GM12878 (cell line): Measurements from ENCODE around the gene NSMCE1. TPM values are rescaled to one million over a fixed set of nuclear protein-coding genes. Genes with fewer than 3 reads are reported as not detected.
A peak's percentile ranks its signal among the peaks of the same experiment; 100 is the strongest.

ENCODE experiments used
- ATAC-seq: fragments of 200-7000 bp; cut with Tn5 transposase; 3 replicates; pipeline ENCODE4 v1.9.1; 2020; ENCODE audit warnings: mild to moderate bottlenecking, moderate library complexity
- BruUV-seq: library from RNA; stranded (reverse); fragments of 400-500 nt; replicated peaks from 2 replicates; lab custom pipeline; 2021; lab: Mats Ljungman, UMichigan
- CTCF ChIA-PET: fragments of 300-600 bp; sonication (Branson Sonifier 250); formaldehyde crosslinking; extraction: SDS; loops from one replicate; lab custom pipeline; 2021; ENCODE audit warnings: inconsistent platforms; lab: Yijun Ruan, JAX
- POLR2A ChIA-PET: fragments of 350-600 bp; formaldehyde crosslinking; extraction: SDS; loops from one replicate; lab custom pipeline; 2021; ENCODE audit warnings: inconsistent platforms; lab: Charles Lee
- RAD21 ChIA-PET: fragments of 300-600 bp; sonication (Branson Sonifier 250); formaldehyde crosslinking; loops from one replicate; lab custom pipeline; 2023; ENCODE audit warnings: antibody characterized with exemption; ENCODE audit not compliant: unreplicated experiment; lab: Charles Lee
- SMC1A ChIA-PET: fragments of 300-600 bp; sonication (Branson Sonifier 250); formaldehyde crosslinking; loops from one replicate; lab custom pipeline; 2023; ENCODE audit not compliant: unreplicated experiment, uncharacterized antibody; lab: Charles Lee
- DNase-seq: peaks from one replicate; pipeline ENCODE4 v3.0.0-alpha.2; 2011; ENCODE audit warnings: low read depth, low spot score
- FAIRE-seq: peaks from 3 replicates; lab custom pipeline; 2011; peaks lifted over from hg19 to GRCh38; lab: Jason Lieb, UNC
- H2AFZ ChIP-seq: 2 replicates; pipeline ENCODE4 v1.6.0; 2011; ENCODE audit warnings: low read depth, low read length, control low read depth; ENCODE audit not compliant: control insufficient read depth
- H3K27ac ChIP-seq: 2 replicates; pipeline ENCODE4 v1.5.1; 2011; ENCODE audit warnings: control low read depth; ENCODE audit not compliant: control insufficient read depth, insufficient read depth
- H3K27me3 ChIP-seq, 2 experiments: replicated peaks in 1 of 2; 2 replicates each; pipeline versions ENCODE4 v1.6.0 to v1.6.1; 2011; ENCODE audit warnings: low read length in 1 of 2; ENCODE audit not compliant: control insufficient read depth in 2 of 2, insufficient read depth in 2 of 2
- H3K36me3 ChIP-seq, 2 experiments: 2 replicates each; pipeline ENCODE4 v1.5.1; 2011; ENCODE audit warnings: low read length in 1 of 2; ENCODE audit not compliant: control insufficient read depth in 2 of 2, insufficient read depth in 2 of 2
- H3K4me1 ChIP-seq: 2 replicates; pipeline ENCODE4 v1.6.1; 2011; ENCODE audit warnings: mild to moderate bottlenecking, low read length, moderate library complexity, mixed read lengths; ENCODE audit not compliant: control insufficient read depth, insufficient read depth
- H3K4me2 ChIP-seq: 2 replicates; pipeline ENCODE4 v1.6.0; 2011; ENCODE audit warnings: control low read depth; ENCODE audit not compliant: control insufficient read depth, insufficient read depth
- H3K4me3 ChIP-seq: fragments of 200-600 bp; sonication (generic); 2 replicates; pipeline ENCODE4 v1.5.1; 2016
- H3K79me2 ChIP-seq: 2 replicates; pipeline ENCODE4 v1.6.0; 2011; ENCODE audit warnings: low read length; ENCODE audit not compliant: control insufficient read depth, insufficient read depth
- H3K9ac ChIP-seq: 2 replicates; pipeline ENCODE4 v1.8.0; 2011; ENCODE audit warnings: low read length, control low read depth, mixed read lengths; ENCODE audit not compliant: control insufficient read depth, insufficient read depth
- H3K9me3 ChIP-seq: replicated peaks from 3 replicates; pipeline ENCODE4 v1.5.1; 2011; ENCODE audit warnings: mild to moderate bottlenecking, low read length; ENCODE audit not compliant: control insufficient read depth, insufficient read depth
- H4K20me1 ChIP-seq: 2 replicates; pipeline ENCODE4 v1.6.0; 2011; ENCODE audit not compliant: control insufficient read depth, insufficient read depth
- FOXK2 ChIP-seq: fragments of 450-650 bp; IDR thresholded peaks from 2 replicates; pipeline ENCODE4 v1.6.1; 2017; ENCODE audit warnings: mild to moderate bottlenecking, moderate library complexity
- MEF2B ChIP-seq: fragments of 450-650 bp; IDR thresholded peaks from 2 replicates; pipeline ENCODE4 v1.6.1; 2018; ENCODE audit warnings: mild to moderate bottlenecking, moderate library complexity; ENCODE audit not compliant: partially characterized antibody, poor library complexity, severe bottlenecking
- NFIC ChIP-seq: IDR thresholded peaks from 2 replicates; pipeline ENCODE4 v1.6.1; 2012; ENCODE audit warnings: low read depth, mild to moderate bottlenecking, inconsistent platforms, low read length, moderate library complexity
- NFYB ChIP-seq: IDR thresholded peaks from 2 replicates; pipeline ENCODE4 v1.6.1; 2011; ENCODE audit warnings: low read depth, mild to moderate bottlenecking, low read length, improper control_type of control experiment, moderate library complexity; ENCODE audit not compliant: insufficient read depth
- POLR2A ChIP-seq: IDR thresholded peaks from 2 replicates; pipeline ENCODE4 v1.6.1; 2011; ENCODE audit warnings: low read depth, mild to moderate bottlenecking, low read length
- ZNF622 ChIP-seq: fragments of 450-650 bp; IDR thresholded peaks from 2 replicates; pipeline ENCODE4 v1.6.1; 2017; ENCODE audit warnings: mild to moderate bottlenecking, inconsistent platforms
- WGBS: methylation state at CpG from one replicate; pipeline ENCODE4 v1.1.6; 2016; ENCODE audit warnings: low lambda C conversion rate; ENCODE audit not compliant: insufficient replicate concordance, insufficient coverage; ENCODE audit errors: missing lambda C conversion rate; 5-methylcytosine and 5-hydroxymethylcytosine counted together
- in situ Hi-C: fragments of 300-500 bp; cut with MboI; formaldehyde crosslinking; loops from 9 replicates; pipeline ENCODE4 v1.14.3; 2018; ENCODE audit warnings: mixed read lengths
- intact Hi-C: fragments of 100-400 bp; cut with micrococcal nuclease; formaldehyde crosslinking; loops from one replicate; pipeline ENCODE4 v1.14.2; 2022; ENCODE audit not compliant: unreplicated experiment
- polyA plus RNA-seq, 11 experiments: library from polyadenylated mRNA; depleted of rRNA in 4 of 11; unstranded in 6 of 11; stranded (reverse) in 5 of 11; fragments of >200 nt; fragmentation: Nextera tagmentation in 4 of 11; fragmentation: Illumina TruSeq in 1 of 11; extraction: Ambion mirVana in 4 of 11; extraction: Trizol in 1 of 11; gene quantifications; 1 replicate in 1 of 11; 2 replicates in 10 of 11; pipeline versions ENCODE4 v1.2.1 to v1.2.3, GENCODE V29; 2011 to 2016; ENCODE audit warnings: inconsistent platforms in 2 of 11, missing spikeins in 2 of 11, low read depth in 1 of 11
- total RNA-seq, 4 experiments: library from RNA; depleted of rRNA in 3 of 4; stranded (reverse); fragments of >200 nt in 3 of 4; fragmentation: Illumina TruSeq in 1 of 4; extraction: Trizol in 1 of 4; gene quantifications; 2 replicates each; pipeline versions ENCODE4 v1.2.1 to v1.2.3, GENCODE V29; 2013 to 2021
- TF ChIP-seq, protein P1 (sequence below): fragments of 150-350 bp; IDR thresholded peaks from 2 replicates; pipeline ENCODE4 v1.6.1; 2014; ENCODE audit warnings: mild to moderate bottlenecking, low read depth, low read length
- TF ChIP-seq, protein P2 (sequence below): IDR thresholded peaks from 2 replicates; pipeline ENCODE4 v1.6.1; 2011; ENCODE audit warnings: borderline replicate concordance, low read depth, mild to moderate bottlenecking, moderate library complexity, low read length; ENCODE audit not compliant: insufficient read depth, poor library complexity, severe bottlenecking
- TF ChIP-seq, protein P3 (sequence below): IDR thresholded peaks from 2 replicates; pipeline ENCODE4 v1.6.1; 2012; ENCODE audit warnings: low read depth, low read length, improper control_type of control experiment
- TF ChIP-seq, protein P4 (sequence below): IDR thresholded peaks from 2 replicates; pipeline ENCODE4 v1.6.1; 2011; ENCODE audit warnings: low read depth, low read length, improper control_type of control experiment, borderline replicate concordance
- TF ChIP-seq, protein P5 (sequence below): fragments of 450-650 bp; IDR thresholded peaks from 2 replicates; pipeline ENCODE4 v1.6.1; 2018; ENCODE audit warnings: mild to moderate bottlenecking, low read depth, moderate library complexity; ENCODE audit not compliant: partially characterized antibody

The NSMCE1 gene
- total and polyA plus RNA-seq, 10 of the 15 experiments (the other 5 are each of a cell fraction or from before 2014, with no cell fraction given) = 54.0 to 214 (median 71.4) TPM

DNA sequence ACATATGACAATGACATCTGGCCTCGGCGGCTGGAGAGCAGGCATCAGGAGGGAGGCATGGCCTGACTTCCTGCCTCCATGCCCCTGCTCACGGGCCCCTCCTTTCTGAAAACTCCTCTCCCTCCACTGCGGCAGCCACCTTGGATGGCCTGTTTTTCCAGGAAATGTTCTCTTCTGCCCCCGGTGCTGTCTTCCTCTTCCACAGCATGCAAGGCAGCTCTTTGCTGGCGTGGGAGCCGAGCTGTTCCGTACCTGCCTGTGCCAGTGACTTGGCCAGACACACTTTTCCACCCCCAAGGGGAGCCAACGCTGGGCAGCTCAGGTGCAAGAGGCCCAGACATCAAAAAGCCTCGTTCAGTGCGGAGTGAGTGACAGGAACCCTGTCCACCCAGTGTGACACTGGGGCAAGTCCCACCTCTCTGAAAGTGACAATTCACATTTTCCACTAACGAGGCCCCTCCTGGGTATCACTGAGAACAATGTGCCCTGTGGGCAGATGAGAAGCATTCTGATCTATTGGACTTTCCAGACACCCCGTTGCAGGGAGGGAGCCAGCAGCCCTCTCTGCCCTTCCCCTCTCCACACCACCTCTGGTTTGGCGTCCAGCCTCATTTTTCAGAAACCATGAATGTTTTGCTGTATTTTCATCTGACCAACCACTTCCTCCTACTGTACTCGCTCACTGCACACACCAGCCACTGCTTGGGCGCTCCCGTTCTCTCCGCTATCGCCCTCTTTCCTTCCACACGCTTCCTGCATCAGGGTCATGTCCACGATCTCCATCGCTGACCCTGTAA is 31.2 kb downstream of the NSMCE1 start:
- Histone ChIP-seq H3K36me3 (peaks cover 1 to 3% of the 10 kb centered on the region in 2 experiments), H3K4me2 (peak overlapping the region; percentile 95), H3K9ac (peak overlapping the region; percentile 65), H2AFZ (peak overlapping the region; percentile 90), H3K9me3 (no peaks in the 10 kb centered on the region), H4K20me1 (no peaks in the 10 kb centered on the region), H3K4me3 (0 out of 2 replicates have a peak overlapping the region, but pooled peaks have one; percentile 4), H3K79me2 (no peaks in the 10 kb centered on the region), H3K27ac (peak overlapping the region; percentile 88), H3K4me1 (peaks cover 44% of the 10 kb centered on the region), H3K27me3 (no peaks in the 10 kb centered on the region)
- in situ Hi-C loops (loop anchor here (5.0 kb wide), 1 partner anchor 80 kb away; no protein-coding TSS in a partner anchor), intact Hi-C loops (loop anchor here (2.0 kb wide), 1 partner anchor 163 kb away; no protein-coding TSS in a partner anchor)
- FAIRE-seq (peak; percentile 87), ATAC-seq (peak; percentile 90), DNase-seq (peak; percentile 82)
- TSS peak; percentile 59 for BruUV-seq
- CTCF ChIA-PET = interaction anchor here (0.6 to 11.7 kb wide), 21 partner anchors 8 to 214 kb away, joined by 3 to 259 read pairs (median 5); partner anchors contain the start of genes KDM8 and NSMCE1
- POLR2A ChIA-PET = interaction anchor here (0.6 to 8.4 kb wide), 21 partner anchors 10 to 170 kb away, joined by 3 to 79 read pairs (median 5); partner anchors contain the start of gene NSMCE1
- RAD21 ChIA-PET = interaction anchor here (0.6 to 6.9 kb wide), 27 partner anchors 14 to 171 kb away, joined by 3 to 168 read pairs (median 5); partner anchors contain the start of genes KDM8 and NSMCE1
- SMC1A ChIA-PET = interaction anchor here (0.6 to 12.2 kb wide), 27 partner anchors 14 to 214 kb away, joined by 3 to 178 read pairs (median 5); partner anchors contain the start of genes KDM8 and NSMCE1
- 8% methylated on average over 22 of the region's 22 CpGs for WGBS
- TF ChIP-seq, protein P1, sequence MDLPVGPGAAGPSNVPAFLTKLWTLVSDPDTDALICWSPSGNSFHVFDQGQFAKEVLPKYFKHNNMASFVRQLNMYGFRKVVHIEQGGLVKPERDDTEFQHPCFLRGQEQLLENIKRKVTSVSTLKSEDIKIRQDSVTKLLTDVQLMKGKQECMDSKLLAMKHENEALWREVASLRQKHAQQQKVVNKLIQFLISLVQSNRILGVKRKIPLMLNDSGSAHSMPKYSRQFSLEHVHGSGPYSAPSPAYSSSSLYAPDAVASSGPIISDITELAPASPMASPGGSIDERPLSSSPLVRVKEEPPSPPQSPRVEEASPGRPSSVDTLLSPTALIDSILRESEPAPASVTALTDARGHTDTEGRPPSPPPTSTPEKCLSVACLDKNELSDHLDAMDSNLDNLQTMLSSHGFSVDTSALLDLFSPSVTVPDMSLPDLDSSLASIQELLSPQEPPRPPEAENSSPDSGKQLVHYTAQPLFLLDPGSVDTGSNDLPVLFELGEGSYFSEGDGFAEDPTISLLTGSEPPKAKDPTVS = no peak
- TF ChIP-seq, protein P2, sequence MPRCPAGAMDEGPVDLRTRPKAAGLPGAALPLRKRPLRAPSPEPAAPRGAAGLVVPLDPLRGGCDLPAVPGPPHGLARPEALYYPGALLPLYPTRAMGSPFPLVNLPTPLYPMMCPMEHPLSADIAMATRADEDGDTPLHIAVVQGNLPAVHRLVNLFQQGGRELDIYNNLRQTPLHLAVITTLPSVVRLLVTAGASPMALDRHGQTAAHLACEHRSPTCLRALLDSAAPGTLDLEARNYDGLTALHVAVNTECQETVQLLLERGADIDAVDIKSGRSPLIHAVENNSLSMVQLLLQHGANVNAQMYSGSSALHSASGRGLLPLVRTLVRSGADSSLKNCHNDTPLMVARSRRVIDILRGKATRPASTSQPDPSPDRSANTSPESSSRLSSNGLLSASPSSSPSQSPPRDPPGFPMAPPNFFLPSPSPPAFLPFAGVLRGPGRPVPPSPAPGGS = no peak
- TF ChIP-seq NFYB (peak; percentile 90), FOXK2 (no peak), POLR2A (peak; percentile 58), NFIC (0 out of 2 replicates have a peak, but pooled peaks have one; percentile 14), MEF2B (peak; percentile 35), ZNF622 (no peak)
- TF ChIP-seq, protein P3, sequence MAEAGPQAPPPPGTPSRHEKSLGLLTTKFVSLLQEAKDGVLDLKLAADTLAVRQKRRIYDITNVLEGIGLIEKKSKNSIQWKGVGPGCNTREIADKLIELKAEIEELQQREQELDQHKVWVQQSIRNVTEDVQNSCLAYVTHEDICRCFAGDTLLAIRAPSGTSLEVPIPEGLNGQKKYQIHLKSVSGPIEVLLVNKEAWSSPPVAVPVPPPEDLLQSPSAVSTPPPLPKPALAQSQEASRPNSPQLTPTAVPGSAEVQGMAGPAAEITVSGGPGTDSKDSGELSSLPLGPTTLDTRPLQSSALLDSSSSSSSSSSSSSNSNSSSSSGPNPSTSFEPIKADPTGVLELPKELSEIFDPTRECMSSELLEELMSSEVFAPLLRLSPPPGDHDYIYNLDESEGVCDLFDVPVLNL = no peak
- TF ChIP-seq, protein P4, sequence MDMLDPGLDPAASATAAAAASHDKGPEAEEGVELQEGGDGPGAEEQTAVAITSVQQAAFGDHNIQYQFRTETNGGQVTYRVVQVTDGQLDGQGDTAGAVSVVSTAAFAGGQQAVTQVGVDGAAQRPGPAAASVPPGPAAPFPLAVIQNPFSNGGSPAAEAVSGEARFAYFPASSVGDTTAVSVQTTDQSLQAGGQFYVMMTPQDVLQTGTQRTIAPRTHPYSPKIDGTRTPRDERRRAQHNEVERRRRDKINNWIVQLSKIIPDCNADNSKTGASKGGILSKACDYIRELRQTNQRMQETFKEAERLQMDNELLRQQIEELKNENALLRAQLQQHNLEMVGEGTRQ = no peak; the same call in 1 of the 2 replicates
- TF ChIP-seq, protein P5, sequence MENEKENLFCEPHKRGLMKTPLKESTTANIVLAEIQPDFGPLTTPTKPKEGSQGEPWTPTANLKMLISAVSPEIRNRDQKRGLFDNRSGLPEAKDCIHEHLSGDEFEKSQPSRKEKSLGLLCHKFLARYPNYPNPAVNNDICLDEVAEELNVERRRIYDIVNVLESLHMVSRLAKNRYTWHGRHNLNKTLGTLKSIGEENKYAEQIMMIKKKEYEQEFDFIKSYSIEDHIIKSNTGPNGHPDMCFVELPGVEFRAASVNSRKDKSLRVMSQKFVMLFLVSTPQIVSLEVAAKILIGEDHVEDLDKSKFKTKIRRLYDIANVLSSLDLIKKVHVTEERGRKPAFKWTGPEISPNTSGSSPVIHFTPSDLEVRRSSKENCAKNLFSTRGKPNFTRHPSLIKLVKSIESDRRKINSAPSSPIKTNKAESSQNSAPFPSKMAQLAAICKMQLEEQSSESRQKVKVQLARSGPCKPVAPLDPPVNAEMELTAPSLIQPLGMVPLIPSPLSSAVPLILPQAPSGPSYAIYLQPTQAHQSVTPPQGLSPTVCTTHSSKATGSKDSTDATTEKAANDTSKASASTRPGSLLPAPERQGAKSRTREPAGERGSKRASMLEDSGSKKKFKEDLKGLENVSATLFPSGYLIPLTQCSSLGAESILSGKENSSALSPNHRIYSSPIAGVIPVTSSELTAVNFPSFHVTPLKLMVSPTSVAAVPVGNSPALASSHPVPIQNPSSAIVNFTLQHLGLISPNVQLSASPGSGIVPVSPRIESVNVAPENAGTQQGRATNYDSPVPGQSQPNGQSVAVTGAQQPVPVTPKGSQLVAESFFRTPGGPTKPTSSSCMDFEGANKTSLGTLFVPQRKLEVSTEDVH = no peak
